Stimulated activated CD4-positive, alpha-beta T cell treated with anti-CD3 and anti-CD28 coated beads, Interleukin-15, amount 100 ng/mL, for 24 hours (primary cell): ENCODE measurements around the gene GLIPR1L1.
A peak's percentile ranks its signal among the peaks of the same experiment; 100 is the strongest.

Experiments
- DNase-seq: peaks from one replicate; pipeline ENCODE4 v3.0.0-alpha.2; 2020

The GLIPR1L1 gene

DNA sequence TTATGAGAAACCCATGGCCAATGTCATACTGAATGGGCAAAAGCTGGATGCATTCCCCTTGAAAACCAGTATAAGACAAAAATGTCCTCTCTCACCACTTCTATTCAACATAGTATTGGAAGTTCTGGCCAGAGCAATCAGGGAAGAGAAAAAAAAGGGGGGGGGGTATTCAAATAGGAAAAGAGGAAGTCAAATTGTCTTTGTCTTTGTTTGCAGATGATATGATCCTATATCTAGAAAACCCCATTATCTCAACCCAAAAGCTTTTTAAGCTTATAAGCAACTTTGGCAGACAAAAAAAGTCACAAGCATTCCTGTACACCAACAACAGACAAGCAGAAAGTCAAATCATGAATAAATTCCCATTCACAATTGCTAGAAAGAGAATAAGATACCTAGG, 19.5 kb downstream of the GLIPR1L1 start:
- no peak for DNase-seq

DNA sequence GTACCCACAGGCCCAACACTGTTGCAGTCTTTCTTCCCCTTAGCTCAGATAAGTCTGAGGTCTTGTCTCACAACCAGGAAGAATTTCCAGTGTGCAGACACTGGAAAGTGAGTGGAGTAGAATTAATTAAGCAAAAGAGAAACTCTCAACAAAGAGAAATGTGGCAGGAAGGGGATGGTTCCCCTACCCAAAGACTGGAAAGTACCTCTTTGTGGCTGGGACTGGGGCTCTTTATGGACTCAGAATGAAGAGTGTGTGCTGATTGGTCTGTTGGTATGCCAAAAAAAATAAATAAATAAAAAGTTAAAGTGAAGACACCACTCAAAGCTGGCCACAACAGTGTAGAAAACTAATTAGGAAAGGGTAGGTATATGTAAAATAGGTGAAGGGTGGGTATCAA, 26.4 kb downstream of the GLIPR1L1 start:
- DNase-seq: no peak

DNA sequence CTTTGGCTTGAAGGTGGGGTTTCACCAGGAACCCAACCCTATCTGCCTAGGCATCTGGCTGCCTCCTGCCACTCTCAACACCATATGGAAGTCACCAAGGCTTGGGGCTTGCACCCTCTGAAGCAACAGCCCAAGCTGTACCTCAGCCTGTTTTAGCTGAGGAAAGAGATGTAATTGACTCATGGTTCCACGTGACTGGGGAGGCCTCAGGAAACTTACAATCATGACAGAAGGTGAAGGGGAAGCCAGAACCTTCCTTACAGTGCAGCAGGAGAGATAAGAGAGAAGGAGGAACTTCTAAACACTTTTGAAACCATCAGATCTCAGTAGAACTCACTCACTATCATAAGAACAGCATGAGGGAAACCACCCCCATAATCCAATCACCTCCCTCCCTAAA, 26.9 kb downstream of the GLIPR1L1 start:
- DNase-seq: no peak

DNA sequence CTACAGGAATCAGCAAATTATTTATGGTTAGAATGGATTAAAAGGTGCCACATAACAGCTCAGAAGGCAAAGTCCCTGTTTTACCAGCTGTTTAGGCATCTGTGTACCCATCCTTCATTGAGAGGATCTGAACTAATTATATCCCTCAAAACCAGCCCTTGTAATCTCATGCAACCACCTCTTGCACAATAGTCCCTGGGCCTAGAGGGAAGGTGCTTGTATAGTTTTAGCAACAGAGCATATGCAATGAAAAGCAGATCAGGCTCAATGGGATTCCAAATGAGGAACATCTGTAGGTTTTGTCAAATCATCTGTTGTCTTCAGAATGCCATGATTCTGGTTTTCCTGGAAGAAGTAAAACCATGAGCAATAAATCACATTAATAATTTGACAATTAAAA, 30.4 kb downstream of the GLIPR1L1 start:
- DNase-seq: no peak

DNA sequence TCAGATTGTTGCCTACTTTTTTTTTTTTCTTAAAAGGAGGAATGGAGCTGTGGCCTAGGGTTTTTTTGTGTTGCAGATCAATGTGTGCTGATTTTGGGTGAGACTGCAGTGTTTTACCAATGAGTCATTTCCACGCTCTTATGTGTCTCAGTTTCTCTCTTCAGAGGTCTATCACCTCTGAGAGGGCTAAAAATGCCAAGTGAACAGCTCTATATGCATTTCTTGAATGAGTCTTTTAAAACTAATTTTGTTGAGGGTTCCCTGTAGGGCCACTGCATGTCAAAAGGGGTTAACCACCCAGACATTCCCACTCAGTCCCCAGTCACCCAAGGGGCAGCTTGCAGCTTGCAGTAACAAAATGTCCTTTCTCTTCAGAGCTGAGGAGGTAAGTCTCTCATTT, 32.2 kb downstream of the GLIPR1L1 start:
- DNase-seq: no peak

DNA sequence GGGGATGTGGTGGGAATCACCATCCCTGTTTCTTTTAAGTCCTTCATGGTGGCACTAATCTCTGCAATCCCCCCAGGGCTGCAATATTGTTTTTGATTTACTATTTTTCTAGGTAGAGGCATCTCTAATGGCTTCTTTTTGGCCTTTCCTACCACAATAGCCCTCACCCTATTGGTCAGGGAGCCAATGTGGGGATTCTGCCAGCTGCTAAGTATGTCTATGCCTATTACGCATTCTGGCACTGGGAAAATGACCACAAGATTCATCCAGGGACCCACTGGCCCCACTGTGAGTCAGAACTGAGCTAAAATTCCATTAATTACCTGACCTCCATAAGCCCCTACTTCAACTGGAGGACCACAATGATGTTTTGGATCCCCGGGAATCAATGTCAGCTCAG, 40.5 kb downstream of the GLIPR1L1 start:
- DNase-seq: no peak

DNA sequence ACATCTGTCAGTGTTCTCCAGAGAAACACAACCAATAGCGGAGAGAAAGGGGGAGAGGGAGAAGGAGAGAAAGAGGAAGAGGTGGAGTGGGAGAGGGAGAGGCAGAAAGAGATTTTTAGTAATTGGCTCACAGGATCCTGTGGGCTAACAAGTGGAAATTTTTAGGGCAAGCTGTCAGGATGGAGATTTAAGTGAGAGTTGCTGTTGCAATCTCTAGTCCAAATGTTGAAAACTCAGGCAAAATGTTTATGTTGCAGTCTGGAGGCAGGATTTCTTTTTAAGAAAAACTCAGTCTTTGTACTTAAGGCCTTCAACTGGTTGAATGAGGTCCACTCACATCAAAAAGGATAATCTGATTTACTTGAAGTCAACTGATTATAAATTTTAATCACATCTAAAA, 43.9 kb downstream of the GLIPR1L1 start:
- no peak for DNase-seq

- DNase-seq: no peak
Observed at GRCh38 chr12:75389061-75389460, 54.6 kb downstream of the GLIPR1L1 start.

GRCh38 chr12:75389706-75390105, 55.2 kb downstream of the GLIPR1L1 start:
- DNase-seq: no peak

DNA sequence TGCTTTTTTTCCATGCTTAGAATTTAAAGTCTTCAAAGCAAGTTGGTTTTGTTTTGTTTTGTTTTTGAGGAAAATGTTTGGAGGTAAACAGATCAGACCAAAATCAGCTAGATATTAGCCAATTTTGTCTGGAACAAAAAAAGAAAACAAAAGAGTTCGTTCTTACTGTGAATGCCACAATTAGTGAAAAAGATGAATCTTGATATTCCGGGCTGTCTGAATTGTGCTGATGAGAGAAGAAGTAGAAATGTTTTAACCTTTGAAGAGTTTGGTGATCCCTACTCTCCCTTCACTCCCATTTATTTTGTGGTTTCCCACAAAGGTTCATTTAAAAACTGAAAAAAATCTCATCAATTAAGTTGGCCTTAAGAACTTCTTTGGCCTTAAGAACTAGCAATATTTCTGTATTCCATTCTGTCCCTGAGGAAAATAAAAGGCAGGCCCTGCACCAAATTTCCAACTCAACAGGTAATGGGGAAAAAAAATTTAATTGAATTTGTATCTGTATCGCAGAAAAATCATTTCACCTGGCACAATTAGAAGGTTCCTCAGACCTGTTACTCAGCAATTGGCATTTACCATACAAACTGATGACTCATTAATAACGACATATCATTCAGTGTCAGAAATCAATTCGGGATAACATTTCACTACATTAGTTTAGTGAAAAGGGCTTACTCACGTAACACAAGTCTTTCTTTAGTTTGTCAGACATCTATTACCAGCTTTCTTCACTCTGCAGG, 55.9 kb downstream of the GLIPR1L1 start:
- no peak for DNase-seq

DNA sequence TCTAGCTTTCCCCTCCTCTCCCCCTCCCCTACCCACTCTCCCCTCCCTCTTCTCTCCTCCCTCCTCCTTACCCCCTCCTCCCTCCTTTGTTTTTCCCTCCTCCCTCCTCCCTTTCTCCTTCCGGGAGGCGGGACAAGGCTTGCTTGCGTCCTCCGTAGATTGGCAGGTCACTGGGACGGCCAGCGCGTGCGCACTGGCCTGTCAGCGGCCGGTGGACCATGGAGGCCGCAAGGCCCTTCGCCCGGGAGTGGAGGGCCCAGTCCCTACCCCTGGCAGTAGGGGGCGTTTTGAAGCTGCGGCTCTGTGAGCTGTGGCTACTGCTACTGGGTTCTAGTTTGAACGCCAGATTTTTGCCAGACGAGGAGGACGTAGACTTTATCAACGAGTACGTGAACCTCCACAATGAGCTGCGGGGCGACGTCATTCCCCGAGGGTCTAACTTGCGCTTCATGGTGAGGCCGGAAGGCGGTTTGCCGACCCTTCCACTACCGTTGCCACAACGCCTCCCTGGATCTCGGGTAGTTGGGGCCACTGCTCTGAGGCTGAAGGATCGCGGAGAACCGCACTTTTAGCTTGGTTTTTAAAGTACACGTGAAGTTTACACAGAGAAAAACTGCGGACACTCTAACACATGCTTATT, 56.5 kb downstream of the GLIPR1L1 start, which contains the start of gene GLIPR1L2:
GLIPR1L2 (plus strand) TSS at position 191 of the 640 bp plus-strand sequence; CDS start at position 219, 28 bp downstream.
- DNase-seq: peak; percentile 94

DNA sequence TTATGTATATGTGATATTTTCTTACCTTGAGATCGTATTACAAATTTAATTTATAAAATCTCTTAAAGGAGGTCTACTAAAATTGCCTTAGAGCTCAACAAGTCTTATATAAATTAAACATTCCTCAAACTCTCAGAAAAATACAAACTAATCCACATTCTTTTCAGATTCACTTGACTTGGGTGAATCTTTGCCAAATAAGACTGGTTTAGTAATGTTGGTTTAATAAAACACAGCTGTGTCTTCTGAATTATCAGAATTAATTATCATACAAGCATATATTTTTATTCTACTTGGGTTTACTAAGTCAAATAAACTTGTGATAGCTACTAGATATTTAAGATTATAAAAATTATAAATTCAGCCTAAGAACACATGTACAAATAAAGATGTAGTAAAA, 69.8 kb downstream of the GLIPR1L1 start:
- no peak for DNase-seq

GRCh38 chr12:75407683-75408082, 73.2 kb downstream of the GLIPR1L1 start:
- no peak for DNase-seq

DNA sequence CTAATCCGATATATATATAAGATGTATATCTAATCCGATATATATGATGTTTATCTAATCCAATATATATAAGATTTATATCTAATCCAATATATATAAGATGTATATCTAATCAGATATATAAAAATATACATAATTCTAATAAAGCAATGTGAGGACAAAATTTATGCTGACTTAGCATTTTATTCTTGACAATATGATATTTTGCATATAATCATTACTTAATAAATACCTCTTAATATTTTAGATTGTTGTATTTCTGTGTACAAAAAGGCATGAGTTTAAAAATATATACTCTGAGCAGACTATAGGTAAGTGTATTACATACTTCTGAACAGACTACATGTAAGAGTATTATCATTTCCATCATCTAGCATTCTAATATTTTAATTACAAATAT, 75.4 kb downstream of the GLIPR1L1 start:
- no peak for DNase-seq

GRCh38 chr12:75414671-75415070, 80.2 kb downstream of the GLIPR1L1 start:
- DNase-seq: no peak

- DNase-seq: no peak
Observed at GRCh38 chr12:75419841-75420240, 85.4 kb downstream of the GLIPR1L1 start.
